Measurements from ENCODE around the gene MSH3. TPM values are rescaled to one million over a fixed set of nuclear protein-coding genes. Genes with fewer than 3 reads are reported as not detected.
"Not testable (repeated sequence)": the region's sequence is repeated elsewhere in the genome, so short reads cannot be mapped to it uniquely, and the experiment has no call there.

MSH3 gene
- polyA plus RNA-seq, 2 of the 4 experiments (the other 2 are of a cell fraction): 9.3 to 13.1 TPM

- no peak for TF ChIP-seq CHD4 (IDR thresholded peaks at IDR 0.05; ENCODE audit: borderline replicate concordance)
- no peak for TF ChIP-seq RNF2 (IDR thresholded peaks at IDR 0.05; ENCODE audit: borderline replicate concordance, low read depth)
- no peak for TF ChIP-seq FOSB (CRISPR knock-in tag; IDR thresholded peaks at IDR 0.05)
- TF ChIP-seq POLR2AphosphoS2 (conservative IDR thresholded peaks at IDR 0.05; ENCODE audit: low read length): no peak
- no peak for TF ChIP-seq JUNB (IDR thresholded peaks at IDR 0.05)
- no peak for TF ChIP-seq MYC (IDR thresholded peaks at IDR 0.05; ENCODE audit: borderline replicate concordance, low read length)
- TF ChIP-seq ZC3H11A (IDR thresholded peaks at IDR 0.05): no peak
- TF ChIP-seq, protein P1, sequence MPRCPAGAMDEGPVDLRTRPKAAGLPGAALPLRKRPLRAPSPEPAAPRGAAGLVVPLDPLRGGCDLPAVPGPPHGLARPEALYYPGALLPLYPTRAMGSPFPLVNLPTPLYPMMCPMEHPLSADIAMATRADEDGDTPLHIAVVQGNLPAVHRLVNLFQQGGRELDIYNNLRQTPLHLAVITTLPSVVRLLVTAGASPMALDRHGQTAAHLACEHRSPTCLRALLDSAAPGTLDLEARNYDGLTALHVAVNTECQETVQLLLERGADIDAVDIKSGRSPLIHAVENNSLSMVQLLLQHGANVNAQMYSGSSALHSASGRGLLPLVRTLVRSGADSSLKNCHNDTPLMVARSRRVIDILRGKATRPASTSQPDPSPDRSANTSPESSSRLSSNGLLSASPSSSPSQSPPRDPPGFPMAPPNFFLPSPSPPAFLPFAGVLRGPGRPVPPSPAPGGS (IDR thresholded peaks at IDR 0.05): no peak
- no peak for TF ChIP-seq CBX8 (IDR thresholded peaks at IDR 0.05)
Observed at GRCh38 chr5:80739496-80739895, 85.0 kb downstream of the MSH3 start (continued).

- Histone ChIP-seq H3K4me2 (no peak overlapping the region), H3K4me3 (no peak overlapping the region), H3K9me3 (no peaks in the 10 kb centered on the region), H3K27ac (no peak overlapping the region), H3K4me1 (peaks cover 9% of the 10 kb centered on the region; the same call in 1 of the 3 replicates)
- ATAC-seq: no peak
- TF ChIP-seq ZFP36 (IDR thresholded peaks at IDR 0.05; ENCODE audit: borderline replicate concordance, partially characterized antibody) (no peak), RFX5 (IDR thresholded peaks at IDR 0.05) (no peak), ELK1 (IDR thresholded peaks at IDR 0.05; ENCODE audit: low read depth, low read length) (no peak), HOXA7 (CRISPR knock-in tag; IDR thresholded peaks at IDR 0.05) (no peak)
- DNase-seq (ENCODE audit: low read depth in 1 of 2, low spot score in 1 of 2): no peak
- WGBS (ENCODE audit: missing lambda C conversion rate): 63% methylated on average over 2 of the region's 2 CpGs
- no peak for FAIRE-seq
- ChIA-PET CTCF (no interaction called here), POLR2A (no interaction called here)
Observed at GRCh38 chr5:80739898-80740297, 85.4 kb downstream of the MSH3 start.

- CTCF ChIA-PET; H3K4me1 ChIP-seq; H3K4me3 ChIP-seq; H3K4me2 ChIP-seq; ATAC-seq; DNase-seq (ENCODE audit: low read depth in 1 of 2, low spot score in 1 of 2); FAIRE-seq; POLR2A ChIA-PET; H3K27ac ChIP-seq; H3K9me3 ChIP-seq: not testable (repeated sequence)
- WGBS (ENCODE audit: missing lambda C conversion rate): 91% methylated on average over 12 of the region's 12 CpGs
Observed at GRCh38 chr5:80740488-80740887, 86.0 kb downstream of the MSH3 start.

DNA sequence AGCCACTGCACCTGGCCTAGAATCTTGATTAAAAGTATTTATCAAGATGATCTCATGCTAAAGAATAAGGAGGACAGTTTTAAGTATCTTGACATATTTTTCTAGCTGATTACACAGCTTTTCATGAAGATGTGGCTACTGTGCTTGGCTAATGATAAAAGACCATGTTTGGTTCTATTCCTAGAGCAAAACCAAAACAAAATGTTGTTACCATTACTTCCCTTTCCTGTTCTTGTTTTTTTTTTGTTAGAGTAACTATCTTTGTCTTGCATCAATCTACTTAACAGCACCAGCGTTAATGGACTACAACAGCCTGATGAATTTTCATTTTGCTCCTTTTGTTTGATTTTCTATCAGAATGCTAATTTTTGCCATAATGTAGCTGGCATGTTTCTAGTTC, 86.5 kb downstream of the MSH3 start:
- DNase-seq (ENCODE audit: low read depth in 1 of 2, low spot score in 1 of 2) (no peak), FAIRE-seq (no peak), ATAC-seq (no peak)
- no peak for TF ChIP-seq POLR2AphosphoS2 (conservative IDR thresholded peaks at IDR 0.05; ENCODE audit: low read length)
- TF ChIP-seq RAD21 (conservative IDR thresholded peaks at IDR 0.05 in 1 of 2, IDR thresholded peaks at IDR 0.05 in 1 of 2): no peak
- TF ChIP-seq, protein P2, sequence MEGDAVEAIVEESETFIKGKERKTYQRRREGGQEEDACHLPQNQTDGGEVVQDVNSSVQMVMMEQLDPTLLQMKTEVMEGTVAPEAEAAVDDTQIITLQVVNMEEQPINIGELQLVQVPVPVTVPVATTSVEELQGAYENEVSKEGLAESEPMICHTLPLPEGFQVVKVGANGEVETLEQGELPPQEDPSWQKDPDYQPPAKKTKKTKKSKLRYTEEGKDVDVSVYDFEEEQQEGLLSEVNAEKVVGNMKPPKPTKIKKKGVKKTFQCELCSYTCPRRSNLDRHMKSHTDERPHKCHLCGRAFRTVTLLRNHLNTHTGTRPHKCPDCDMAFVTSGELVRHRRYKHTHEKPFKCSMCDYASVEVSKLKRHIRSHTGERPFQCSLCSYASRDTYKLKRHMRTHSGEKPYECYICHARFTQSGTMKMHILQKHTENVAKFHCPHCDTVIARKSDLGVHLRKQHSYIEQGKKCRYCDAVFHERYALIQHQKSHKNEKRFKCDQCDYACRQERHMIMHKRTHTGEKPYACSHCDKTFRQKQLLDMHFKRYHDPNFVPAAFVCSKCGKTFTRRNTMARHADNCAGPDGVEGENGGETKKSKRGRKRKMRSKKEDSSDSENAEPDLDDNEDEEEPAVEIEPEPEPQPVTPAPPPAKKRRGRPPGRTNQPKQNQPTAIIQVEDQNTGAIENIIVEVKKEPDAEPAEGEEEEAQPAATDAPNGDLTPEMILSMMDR (IDR thresholded peaks at IDR 0.05): no peak
- TF ChIP-seq, protein P3, sequence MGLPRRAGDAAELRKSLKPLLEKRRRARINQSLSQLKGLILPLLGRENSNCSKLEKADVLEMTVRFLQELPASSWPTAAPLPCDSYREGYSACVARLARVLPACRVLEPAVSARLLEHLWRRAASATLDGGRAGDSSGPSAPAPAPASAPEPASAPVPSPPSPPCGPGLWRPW (IDR thresholded peaks at IDR 0.05): no peak
- TF ChIP-seq, protein P4, sequence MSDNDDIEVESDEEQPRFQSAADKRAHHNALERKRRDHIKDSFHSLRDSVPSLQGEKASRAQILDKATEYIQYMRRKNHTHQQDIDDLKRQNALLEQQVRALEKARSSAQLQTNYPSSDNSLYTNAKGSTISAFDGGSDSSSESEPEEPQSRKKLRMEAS (IDR thresholded peaks at IDR 0.05): no peak
- no peak for TF ChIP-seq MYC (IDR thresholded peaks at IDR 0.05; ENCODE audit: borderline replicate concordance, low read length)
- TF ChIP-seq CEBPB (IDR thresholded peaks at IDR 0.05): no peak
- no peak for TF ChIP-seq FOSL2 (IDR thresholded peaks at IDR 0.05)
- TF ChIP-seq FOSL2 (CRISPR knock-in tag; IDR thresholded peaks at IDR 0.05): no peak
- TF ChIP-seq ZNF302 (CRISPR knock-in tag; IDR thresholded peaks at IDR 0.05): no peak
- TF ChIP-seq MAZ (IDR thresholded peaks at IDR 0.05; ENCODE audit: borderline replicate concordance, low read depth, low read length): no peak
- TF ChIP-seq NR3C1 (IDR thresholded peaks at IDR 0.05): no peak
- TF ChIP-seq RARB (CRISPR knock-in tag; IDR thresholded peaks at IDR 0.05): no peak
- no peak for TF ChIP-seq ZFP36 (IDR thresholded peaks at IDR 0.05; ENCODE audit: borderline replicate concordance, partially characterized antibody)
- TF ChIP-seq CHD2 (IDR thresholded peaks at IDR 0.05; ENCODE audit: low read length, partially characterized antibody): no peak
- no peak for TF ChIP-seq KDM5A (IDR thresholded peaks at IDR 0.05)
- TF ChIP-seq FOSB (CRISPR knock-in tag; IDR thresholded peaks at IDR 0.05): no peak
- TF ChIP-seq, protein P5, sequence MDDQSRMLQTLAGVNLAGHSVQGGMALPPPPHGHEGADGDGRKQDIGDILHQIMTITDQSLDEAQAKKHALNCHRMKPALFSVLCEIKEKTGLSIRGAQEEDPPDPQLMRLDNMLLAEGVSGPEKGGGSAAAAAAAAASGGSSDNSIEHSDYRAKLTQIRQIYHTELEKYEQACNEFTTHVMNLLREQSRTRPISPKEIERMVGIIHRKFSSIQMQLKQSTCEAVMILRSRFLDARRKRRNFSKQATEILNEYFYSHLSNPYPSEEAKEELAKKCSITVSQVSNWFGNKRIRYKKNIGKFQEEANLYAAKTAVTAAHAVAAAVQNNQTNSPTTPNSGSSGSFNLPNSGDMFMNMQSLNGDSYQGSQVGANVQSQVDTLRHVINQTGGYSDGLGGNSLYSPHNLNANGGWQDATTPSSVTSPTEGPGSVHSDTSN (IDR thresholded peaks at IDR 0.05): no peak
- TF ChIP-seq RCOR1 (IDR thresholded peaks at IDR 0.05; ENCODE audit: low read depth, low read length): no peak
- H3K9me3 ChIP-seq: no peaks in the 10 kb centered on the region
- 100% methylated on average over 1 of the region's 1 CpG for WGBS (ENCODE audit: missing lambda C conversion rate)
- H3K4me1 ChIP-seq: peaks cover 9% of the 10 kb centered on the region; the same call in 1 of the 3 replicates
- ChIA-PET POLR2A (no interaction called here), CTCF (no interaction called here)
- H3K4me3 ChIP-seq: no peak overlapping the region
- H3K27ac ChIP-seq: no peak overlapping the region
- H3K4me2 ChIP-seq: no peak overlapping the region
